Psoas muscle (tissue), 8 donors: Measurements from ENCODE around the gene TUBGCP4. TPM values are rescaled to one million over a fixed set of nuclear protein-coding genes. Genes with fewer than 3 reads are reported as not detected.

Experiments
- ATAC-seq, 4 donors: fragments of 200-7000 bp; cut with Tn5 transposase; one replicate each; pipeline ENCODE4 v1.9.1; 2020; ENCODE audit warnings: moderate library complexity in 3 of 4, mild to moderate bottlenecking in 2 of 4
- DNase-seq, 2 donors: peaks; one replicate each; pipeline ENCODE4 v3.0.0-alpha.2; 2020
- H3K27ac ChIP-seq: fragments of 200-600 bp; one replicate; pipeline ENCODE4 v1.8.0; 2022
- H3K27me3 ChIP-seq, 3 donors: fragments of 200-600 bp in 1 of 3; one replicate each; pipeline versions ENCODE4 v1.6.1 to v1.8.0; 2013 to 2022; ENCODE audit warnings: low read length in 2 of 3, mild to moderate bottlenecking in 2 of 3, moderate library complexity in 1 of 3; ENCODE audit not compliant: insufficient read depth in 3 of 3
- H3K36me3 ChIP-seq, 2 donors: fragments of 200-600 bp in 1 of 2; one replicate each; pipeline versions ENCODE4 v1.6.1 to v1.8.0; 2013 to 2022; ENCODE audit warnings: low read depth in 1 of 2, mild to moderate bottlenecking in 1 of 2, moderate library complexity in 1 of 2; ENCODE audit not compliant: insufficient read depth in 1 of 2
- H3K4me1 ChIP-seq: fragments of 200-600 bp; one replicate; pipeline ENCODE4 v1.8.0; 2022
- H3K4me3 ChIP-seq: fragments of 200-600 bp; one replicate; pipeline ENCODE4 v1.8.0; 2022; ENCODE audit warnings: mild to moderate bottlenecking
- H3K9me3 ChIP-seq: fragments of 200-600 bp; one replicate; pipeline ENCODE4 v1.8.0; 2022
- WGBS, 3 donors: extraction: QIAGEN DNeasy Blood & Tissue Kit; methylation state at CpG; one replicate each; pipeline versions ENCODE4 v1.1.6 to v1.1.7; 2013; 5-methylcytosine and 5-hydroxymethylcytosine counted together
- intact Hi-C, 2 donors: fragments of 100-400 bp; cut with DNase I; formaldehyde crosslinking; loops; one replicate each; pipeline versions ENCODE4 v1.11.0 to v1.14.2; 2022
- polyA plus RNA-seq, 3 donors: library from polyadenylated mRNA; stranded (reverse); fragments of 200-250 nt; gene quantifications; one replicate each; pipeline ENCODE4 v1.2.3, GENCODE V29; 2013
- total RNA-seq, 4 donors: library from RNA; stranded (reverse); fragmentation: NEBNext Ultra II Directional in 2 of 4; extraction: Animal tissue kit (Norgen Biotek cat#: 25700) in 2 of 4; gene quantifications; one replicate each; pipeline versions ENCODE4 v1.2.1 to v1.2.4, GENCODE V29; 2021 to 2023
- TF ChIP-seq, protein P1 (sequence below): fragments of 200-600 bp; IDR thresholded peaks from one replicate; pipeline ENCODE4 v1.8.0; 2022; ENCODE audit warnings: antibody characterized with exemption
- donor health status: healthy with polysubstance abuse.
- donor health status: DM: no; HTN: no; CAD: no; lungs with moderate emphysema.
- donor health status: Bipolar disorder and iron deficiency.
- donor health status: healthy.
- donor health status: DM: yes; HTN: yes; CAD: no.
- donor health status: DM: no; HTN: no; CAD: no.
- donor health status: DM: no; HTN: no; CAD: no.
- donor health status: DM: yes; HTN: yes; CAD: no.

Gene TUBGCP4
- total and polyA plus RNA-seq, 7 donors, result 6.1 to 21.0 (median 12.8) TPM

DNA sequence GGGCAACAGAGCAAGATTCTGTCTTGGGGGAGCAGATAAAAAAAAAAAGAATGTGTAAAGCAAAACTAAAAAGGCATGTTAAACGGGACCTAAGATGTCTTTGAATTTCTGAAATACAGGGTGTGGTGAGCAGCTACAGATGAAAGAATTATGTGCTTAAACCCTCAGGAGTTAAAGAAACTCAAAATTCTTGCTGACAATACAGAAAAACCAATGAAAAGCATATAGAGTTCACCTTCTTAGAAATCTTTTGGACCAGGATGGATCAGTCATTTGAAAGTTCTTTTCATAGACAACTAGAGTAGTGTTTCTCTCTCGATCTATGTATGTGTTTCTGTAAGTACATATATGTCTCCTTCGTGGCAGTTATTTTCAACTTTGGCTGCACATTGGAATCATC lies 31.4 kb downstream of the TUBGCP4 start:
- Histone ChIP-seq H3K27me3 (no peaks in the 10 kb centered on the region), H3K4me3 (no peak overlapping the region), H3K9me3 (no peaks in the 10 kb centered on the region), H3K27ac (no peak overlapping the region), H3K4me1 (no peaks in the 10 kb centered on the region), H3K36me3 (peaks cover 25 to 100% of the 10 kb centered on the region in 2 donors)
- 85 to 88% (median 86%) methylated on average over 3 of the region's 3 CpGs for WGBS, 3 donors
- intact Hi-C loops, result no loop called here
- TF ChIP-seq, protein P1, sequence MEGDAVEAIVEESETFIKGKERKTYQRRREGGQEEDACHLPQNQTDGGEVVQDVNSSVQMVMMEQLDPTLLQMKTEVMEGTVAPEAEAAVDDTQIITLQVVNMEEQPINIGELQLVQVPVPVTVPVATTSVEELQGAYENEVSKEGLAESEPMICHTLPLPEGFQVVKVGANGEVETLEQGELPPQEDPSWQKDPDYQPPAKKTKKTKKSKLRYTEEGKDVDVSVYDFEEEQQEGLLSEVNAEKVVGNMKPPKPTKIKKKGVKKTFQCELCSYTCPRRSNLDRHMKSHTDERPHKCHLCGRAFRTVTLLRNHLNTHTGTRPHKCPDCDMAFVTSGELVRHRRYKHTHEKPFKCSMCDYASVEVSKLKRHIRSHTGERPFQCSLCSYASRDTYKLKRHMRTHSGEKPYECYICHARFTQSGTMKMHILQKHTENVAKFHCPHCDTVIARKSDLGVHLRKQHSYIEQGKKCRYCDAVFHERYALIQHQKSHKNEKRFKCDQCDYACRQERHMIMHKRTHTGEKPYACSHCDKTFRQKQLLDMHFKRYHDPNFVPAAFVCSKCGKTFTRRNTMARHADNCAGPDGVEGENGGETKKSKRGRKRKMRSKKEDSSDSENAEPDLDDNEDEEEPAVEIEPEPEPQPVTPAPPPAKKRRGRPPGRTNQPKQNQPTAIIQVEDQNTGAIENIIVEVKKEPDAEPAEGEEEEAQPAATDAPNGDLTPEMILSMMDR, result no peak
- no peak for DNase-seq
- no peak for ATAC-seq

DNA sequence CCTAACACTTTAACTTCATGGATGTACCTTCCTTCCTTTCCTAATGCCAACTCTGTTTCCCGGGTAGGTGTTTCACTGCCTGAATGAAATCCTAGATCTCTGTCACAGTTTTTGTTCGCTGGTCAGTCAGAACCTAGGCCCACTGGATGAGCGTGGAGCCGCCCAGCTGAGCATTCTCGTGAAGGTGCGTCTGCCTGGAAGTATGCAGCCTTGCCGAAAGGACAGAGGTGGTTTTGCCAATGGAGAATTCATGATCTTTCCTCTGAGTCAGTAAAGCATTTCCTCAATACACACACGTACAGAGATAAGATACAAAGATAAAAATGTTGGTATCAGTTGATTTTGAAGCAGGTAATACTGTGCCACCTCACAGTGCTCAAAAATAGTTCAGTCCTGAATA lies 32.7 kb downstream of the TUBGCP4 start:
- H3K4me3 ChIP-seq, result no peak overlapping the region
- WGBS, 3 donors, result 84 to 86% (median 86%) methylated on average over 8 of the region's 8 CpGs
- H3K4me1 ChIP-seq, result no peaks in the 10 kb centered on the region
- H3K9me3 ChIP-seq, result no peaks in the 10 kb centered on the region
- no peak overlapping the region for H3K27ac ChIP-seq
- H3K27me3 ChIP-seq, result no peaks in the 10 kb centered on the region
- no peak for ATAC-seq
- no peak for DNase-seq
- TF ChIP-seq, protein P1, result no peak
- intact Hi-C loops, result no loop called here
- H3K36me3 ChIP-seq, result peaks cover 33 to 100% of the 10 kb centered on the region in 2 donors

DNA sequence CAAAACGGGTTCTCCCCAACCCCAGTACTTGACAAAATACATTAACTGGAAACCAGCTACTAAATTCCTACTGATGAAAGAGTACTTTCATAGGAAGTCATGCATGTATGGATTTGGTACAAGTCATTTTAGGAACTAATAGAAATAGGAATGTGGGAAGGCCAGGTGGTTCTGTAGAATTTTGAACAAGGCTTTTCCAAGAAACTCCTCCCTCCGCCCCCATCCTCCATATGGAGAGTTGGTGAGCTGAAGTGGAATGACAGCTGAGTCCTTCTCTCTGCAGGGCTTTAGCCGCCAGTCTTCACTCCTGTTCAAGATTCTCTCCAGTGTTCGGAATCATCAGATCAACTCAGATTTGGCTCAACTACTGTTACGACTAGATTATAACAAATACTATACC lies 33.2 kb downstream of the TUBGCP4 start:
- intact Hi-C loops, result no loop called here
- Histone ChIP-seq H3K4me3 (no peak overlapping the region), H3K9me3 (no peaks in the 10 kb centered on the region), H3K4me1 (no peaks in the 10 kb centered on the region), H3K27me3 (no peaks in the 10 kb centered on the region), H3K36me3 (peaks cover 32 to 100% of the 10 kb centered on the region in 2 donors), H3K27ac (no peak overlapping the region)
- ATAC-seq (no peak), DNase-seq (no peak)
- WGBS, 3 donors, result 83 to 88% (median 87%) methylated on average over 5 of the region's 5 CpGs
- TF ChIP-seq, protein P1, result no peak

DNA sequence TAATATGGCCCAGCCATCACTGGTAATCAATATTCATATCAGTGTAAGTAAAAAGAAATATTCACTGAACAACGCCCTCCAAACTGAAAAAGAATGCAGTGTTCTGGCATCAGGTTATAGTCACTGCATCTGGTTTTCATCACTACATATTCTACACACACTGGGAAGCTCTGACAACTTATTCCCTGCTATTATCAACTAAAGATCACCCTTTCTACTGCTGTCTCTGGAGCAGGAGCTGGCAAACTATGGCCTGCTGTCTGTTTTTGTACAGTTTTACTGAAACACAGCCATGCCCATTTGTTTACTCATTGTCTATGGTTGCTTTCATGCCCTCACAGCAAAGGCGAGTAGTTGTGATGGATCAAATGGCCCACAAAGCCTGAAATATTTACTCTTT lies 35.3 kb downstream of the TUBGCP4 start:
- no peak for DNase-seq
- no peak overlapping the region for H3K4me3 ChIP-seq
- intact Hi-C loops, result no loop called here
- H3K9me3 ChIP-seq, result no peaks in the 10 kb centered on the region
- H3K36me3 ChIP-seq, result peaks cover 34 to 100% of the 10 kb centered on the region in 2 donors
- 76 to 82% (median 79%) methylated on average over 2 of the region's 2 CpGs for WGBS, 3 donors
- H3K4me1 ChIP-seq, result no peaks in the 10 kb centered on the region
- TF ChIP-seq, protein P1, result no peak
- no peaks in the 10 kb centered on the region for H3K27me3 ChIP-seq
- no peak overlapping the region for H3K27ac ChIP-seq
- no peak for ATAC-seq

DNA sequence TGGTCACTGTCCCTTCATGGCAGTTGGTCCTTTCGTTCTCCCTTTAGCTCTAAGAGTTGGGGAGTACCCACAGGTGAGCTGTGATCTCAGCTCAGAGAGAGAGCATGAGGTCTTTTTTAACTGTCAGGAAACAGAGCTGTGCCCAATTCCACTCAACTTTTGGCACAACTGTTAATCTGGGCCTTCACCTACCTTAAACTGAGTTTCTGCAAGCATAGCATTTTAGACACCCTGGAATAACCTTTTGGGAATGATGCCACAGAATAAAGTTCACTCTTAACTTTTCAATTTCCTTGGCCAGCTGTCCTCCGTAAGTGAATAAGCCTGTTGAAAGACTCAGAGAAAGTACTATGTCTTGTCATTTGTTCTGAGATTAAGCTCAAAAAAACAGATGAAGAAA lies 35.9 kb downstream of the TUBGCP4 start:
- no peaks in the 10 kb centered on the region for H3K4me1 ChIP-seq

More for the DNA sequence above, 35.9 kb downstream of the TUBGCP4 start:
- Histone ChIP-seq H3K27me3 (no peaks in the 10 kb centered on the region), H3K4me3 (no peak overlapping the region), H3K9me3 (no peaks in the 10 kb centered on the region), H3K36me3 (peaks cover 29 to 100% of the 10 kb centered on the region in 2 donors), H3K27ac (no peak overlapping the region)
- intact Hi-C loops, result no loop called here
- TF ChIP-seq, protein P1, result no peak
- WGBS, 3 donors, result 73 to 93% (median 78%) methylated on average over 2 of the region's 2 CpGs
- ATAC-seq, result no peak
- DNase-seq, result no peak
